Upper lobe of right lung (tissue), 1 donor: ENCODE measurements around the gene WDR44. TPM values are rescaled to one million over a fixed set of nuclear protein-coding genes. Genes with fewer than 3 reads are reported as not detected.
A peak's percentile ranks its signal among the peaks of the same experiment; 100 is the strongest.
"Not testable (repeated sequence)": the region's sequence is repeated elsewhere in the genome, so short reads cannot be mapped to it uniquely, and the experiment has no call there.

Source experiments
- ATAC-seq: fragments of 200-7000 bp; cut with Tn5 transposase; one replicate; pipeline ENCODE4 v1.9.1; 2020; ENCODE audit warnings: mild to moderate bottlenecking, moderate library complexity
- DNase-seq: peaks from one replicate; pipeline ENCODE4 v3.0.0-alpha.2; 2020
- H3K27ac ChIP-seq: fragments of 200-600 bp; one replicate; pipeline ENCODE4 v1.8.0; 2022
- H3K27me3 ChIP-seq: fragments of 200-600 bp; one replicate; pipeline ENCODE4 v1.8.0; 2022; ENCODE audit warnings: mild to moderate bottlenecking
- H3K36me3 ChIP-seq: fragments of 200-600 bp; one replicate; pipeline ENCODE4 v1.8.0; 2022
- H3K4me1 ChIP-seq: fragments of 200-600 bp; one replicate; pipeline ENCODE4 v1.8.0; 2022
- H3K4me3 ChIP-seq: fragments of 200-600 bp; one replicate; pipeline ENCODE4 v1.8.0; 2022; ENCODE audit warnings: mild to moderate bottlenecking
- H3K9me3 ChIP-seq: fragments of 200-600 bp; one replicate; pipeline ENCODE4 v1.8.0; 2022
- CTCF ChIP-seq: fragments of 200-600 bp; IDR thresholded peaks from one replicate; pipeline ENCODE4 v1.8.0; 2022; ENCODE audit warnings: antibody characterized with exemption
- intact Hi-C: fragments of 100-400 bp; cut with DNase I; formaldehyde crosslinking; loops from one replicate; pipeline ENCODE4 v1.11.0; 2022
- total RNA-seq: library from RNA; stranded (reverse); fragmentation: NEBNext Ultra II Directional; extraction: Animal tissue kit (Norgen Biotek cat#: 25700); gene quantifications from one replicate; pipeline ENCODE4 v1.2.1, GENCODE V29; 2021
- donor health status: DM: no; HTN: yes; CAD: no; lungs with severe emphysema.

The WDR44 gene
- total RNA-seq, 1 donor from 2014 or later, result 14.2 TPM

- DNase-seq (no peak), ATAC-seq (no peak)
- TF ChIP-seq CTCF, result no peak
- Histone ChIP-seq H3K27me3 (no peaks in the 10 kb centered on the region), H3K36me3 (peaks cover 23% of the 10 kb centered on the region), H3K9me3 (no peaks in the 10 kb centered on the region), H3K27ac (no peak overlapping the region), H3K4me3 (no peak overlapping the region), H3K4me1 (no peaks in the 10 kb centered on the region)
- intact Hi-C loops, result no loop called here
Observed at GRCh38 chrX:118448273-118448783, 102.4 kb downstream of the WDR44 start.

- no peak overlapping the region for H3K27ac ChIP-seq
- H3K4me3 ChIP-seq, result no peak overlapping the region
- DNase-seq, result no peak
- TF ChIP-seq CTCF, result no peak
- no peaks in the 10 kb centered on the region for H3K27me3 ChIP-seq
- H3K9me3 ChIP-seq, result no peaks in the 10 kb centered on the region
- ATAC-seq, result no peak
- H3K36me3 ChIP-seq, result no peaks in the 10 kb centered on the region
- no peaks in the 10 kb centered on the region for H3K4me1 ChIP-seq
- intact Hi-C loops, result no loop called here
Observed at GRCh38 chrX:118455013-118455412, 109.1 kb downstream of the WDR44 start.

GRCh38 chrX:118459494-118459893 is 113.6 kb downstream of the WDR44 start:
- Histone ChIP-seq H3K4me1 (no peaks in the 10 kb centered on the region), H3K27ac (no peak overlapping the region), H3K4me3 (no peak overlapping the region), H3K27me3 (no peaks in the 10 kb centered on the region), H3K36me3 (no peaks in the 10 kb centered on the region), H3K9me3 (no peaks in the 10 kb centered on the region)
- intact Hi-C loops, result no loop called here
- no peak for DNase-seq
- TF ChIP-seq CTCF, result peak; percentile 46
- peak; percentile 64 for ATAC-seq

GRCh38 chrX:118464501-118464900 is 118.6 kb downstream of the WDR44 start:
- H3K9me3 ChIP-seq, result no peaks in the 10 kb centered on the region
- ATAC-seq (no peak), DNase-seq (no peak)
- intact Hi-C loops, result no loop called here
- no peaks in the 10 kb centered on the region for H3K4me1 ChIP-seq
- no peaks in the 10 kb centered on the region for H3K36me3 ChIP-seq
- H3K27ac ChIP-seq, result no peak overlapping the region
- H3K4me3 ChIP-seq, result no peak overlapping the region
- TF ChIP-seq CTCF, result no peak
- no peaks in the 10 kb centered on the region for H3K27me3 ChIP-seq

- H3K4me1 ChIP-seq, result no peaks in the 10 kb centered on the region
- no peaks in the 10 kb centered on the region for H3K27me3 ChIP-seq
- no peak overlapping the region for H3K27ac ChIP-seq
- intact Hi-C loops, result no loop called here
- H3K4me3 ChIP-seq, result no peak overlapping the region
- no peak for TF ChIP-seq CTCF
- ATAC-seq, result no peak
- no peaks in the 10 kb centered on the region for H3K36me3 ChIP-seq
- no peaks in the 10 kb centered on the region for H3K9me3 ChIP-seq
- DNase-seq, result no peak
Observed at GRCh38 chrX:118468122-118468521, 122.2 kb downstream of the WDR44 start.

GRCh38 chrX:118470721-118471347 is 124.9 kb downstream of the WDR44 start:
- DNase-seq, H3K9me3 ChIP-seq: not testable (repeated sequence)

More at GRCh38 chrX:118470721-118471347, 124.9 kb downstream of the WDR44 start:
- ATAC-seq, H3K4me3 ChIP-seq, H3K36me3 ChIP-seq, H3K27me3 ChIP-seq, H3K27ac ChIP-seq, intact Hi-C loops, H3K4me1 ChIP-seq: not testable (repeated sequence)
